A549 (cell line): Measurements from ENCODE around the gene TMCC3. TPM values are rescaled to one million over a fixed set of nuclear protein-coding genes. Genes with fewer than 3 reads are reported as not detected.

ENCODE experiments used
- ATAC-seq, 2 experiments: fragments of 200-7000 bp in 1 of 2; fragments of >200 bp in 1 of 2; cut with Nextera tagmentation in 1 of 2; cut with Tn5 transposase in 1 of 2; 3 replicates each; pipeline versions ENCODE4 v1.8.0 to v1.9.1; 2018 to 2020; ENCODE audit warnings: mild to moderate bottlenecking in 1 of 2, moderate library complexity in 1 of 2
- CTCF ChIA-PET: fragments of 300-600 bp; sonication (Branson Sonifier 250); formaldehyde crosslinking; extraction: SDS; loops from one replicate; lab custom pipeline; 2021; ENCODE audit warnings: antibody characterized with exemption, inconsistent platforms; lab: Yijun Ruan, JAX
- POLR2A ChIA-PET: fragments of 350-600 bp; formaldehyde crosslinking; extraction: SDS; loops from one replicate; lab custom pipeline; 2021; ENCODE audit warnings: antibody characterized with exemption, inconsistent platforms; lab: Yijun Ruan, JAX
- DNase-seq, 2 experiments: peaks; one replicate each; pipeline versions ENCODE4 v3.0.0 to v3.0.0-alpha.2; 2011 to 2016; ENCODE audit warnings: low read depth in 1 of 2, low spot score in 1 of 2
- FAIRE-seq: peaks from 2 replicates; lab custom pipeline; 2011; peaks lifted over from hg19 to GRCh38; lab: Jason Lieb, UNC
- H3K27ac ChIP-seq, 2 experiments: fragments of >200 bp; sonication (Bioruptor Twin); formaldehyde crosslinking; 3 replicates each; pipeline ENCODE4 v1.5.1; 2016 to 2017
- H3K4me1 ChIP-seq: fragments of >200 bp; sonication (Bioruptor Twin); formaldehyde crosslinking; 3 replicates; pipeline ENCODE4 v1.6.1; 2016
- H3K4me2 ChIP-seq: fragments of >200 bp; sonication (Bioruptor Twin); formaldehyde crosslinking; 3 replicates; pipeline ENCODE4 v1.6.1; 2016
- H3K4me3 ChIP-seq: fragments of >200 bp; sonication (Bioruptor Twin); formaldehyde crosslinking; 3 replicates; pipeline ENCODE4 v1.5.1; 2016
- H3K9me3 ChIP-seq: fragments of >200 bp; sonication (Bioruptor Twin); formaldehyde crosslinking; 3 replicates; pipeline ENCODE4 v1.6.1; 2016
- CBX8 ChIP-seq: fragments of 200-600 bp; sonication (generic); IDR thresholded peaks from 2 replicates; pipeline ENCODE4 v1.6.1; 2016
- EP300 ChIP-seq, 2 experiments: fragments of >200 bp; sonication (Bioruptor Twin); formaldehyde crosslinking; IDR thresholded peaks; 2 replicates in 1 of 2; 3 replicates in 1 of 2; pipeline ENCODE4 v1.6.1; 2016 to 2017
- ESRRA ChIP-seq: fragments of 150-350 bp; IDR thresholded peaks from 2 replicates; pipeline ENCODE4 v1.6.1; 2014; ENCODE audit warnings: mild to moderate bottlenecking, low read length, borderline replicate concordance
- FOXS1 ChIP-seq: fragments of 250-450 bp; sonication (Bioruptor Pico); IDR thresholded peaks from 2 replicates; pipeline ENCODE4 v1.5.0; 2020; ENCODE audit warnings: mild to moderate bottlenecking, moderate library complexity
- HDAC2 ChIP-seq: fragments of 200-600 bp; sonication (generic); IDR thresholded peaks from 2 replicates; pipeline ENCODE4 v1.6.1; 2016
- HEYL ChIP-seq: fragments of 250-450 bp; sonication (Bioruptor Pico); IDR thresholded peaks from 2 replicates; pipeline ENCODE4 v1.8.0; 2021; ENCODE audit warnings: mild to moderate bottlenecking, moderate library complexity
- HOXA7 ChIP-seq: fragments of 250-450 bp; sonication (Bioruptor Pico); IDR thresholded peaks from 2 replicates; pipeline ENCODE4 v1.5.0; 2020; ENCODE audit warnings: mild to moderate bottlenecking, moderate library complexity
- JUN ChIP-seq, 2 experiments: fragments of >200 bp; sonication (Bioruptor Twin); formaldehyde crosslinking; IDR thresholded peaks; 2 replicates in 1 of 2; 3 replicates in 1 of 2; pipeline ENCODE4 v1.6.1; 2016 to 2017
- JUNB ChIP-seq: fragments of >200 bp; sonication (Bioruptor Twin); formaldehyde crosslinking; IDR thresholded peaks from 2 replicates; pipeline ENCODE4 v1.6.1; 2016
- KDM1A ChIP-seq: fragments of 200-600 bp; sonication (generic); IDR thresholded peaks from 2 replicates; pipeline ENCODE4 v1.6.1; 2016; ENCODE audit warnings: low read depth, mild to moderate bottlenecking
- KDM5A ChIP-seq: fragments of 200-600 bp; sonication (generic); IDR thresholded peaks from 2 replicates; pipeline ENCODE4 v1.6.1; 2016; ENCODE audit warnings: antibody characterized with exemption, mild to moderate bottlenecking
- MAFK ChIP-seq: fragments of 450-650 bp; IDR thresholded peaks from 2 replicates; pipeline ENCODE4 v1.6.1; 2014; ENCODE audit not compliant: partially characterized antibody
- MAZ ChIP-seq: fragments of 150-350 bp; IDR thresholded peaks from 2 replicates; pipeline ENCODE4 v1.6.1; 2014; ENCODE audit warnings: antibody characterized with exemption, low read depth, low read length, borderline replicate concordance
- MYC ChIP-seq: IDR thresholded peaks from 2 replicates; pipeline ENCODE4 v1.6.1; 2012; ENCODE audit warnings: mild to moderate bottlenecking, inconsistent platforms, low read length, improper control_type of control experiment, borderline replicate concordance
- RAD21 ChIP-seq, 2 experiments: fragments of >200 bp in 1 of 2; sonication (Bioruptor Twin) in 1 of 2; formaldehyde crosslinking in 1 of 2; IDR thresholded peaks in 1 of 2; conservative IDR thresholded peaks in 1 of 2; 2 replicates in 1 of 2; 3 replicates in 1 of 2; pipeline ENCODE4 v1.6.1; 2012 to 2018; ENCODE audit warnings: inconsistent platforms in 1 of 2
- RFX5 ChIP-seq: fragments of 450-650 bp; IDR thresholded peaks from 2 replicates; pipeline ENCODE4 v1.7.1; 2014; ENCODE audit warnings: antibody characterized with exemption, mild to moderate bottlenecking, moderate library complexity
- RNF2 ChIP-seq: fragments of 200-600 bp; sonication (generic); IDR thresholded peaks from 2 replicates; pipeline ENCODE4 v1.6.1; 2016; ENCODE audit warnings: low read depth, mild to moderate bottlenecking, antibody characterized with exemption, moderate library complexity, borderline replicate concordance
- SREBF2 ChIP-seq: fragments of 450-650 bp; IDR thresholded peaks from 2 replicates; pipeline ENCODE4 v1.6.1; 2014; ENCODE audit warnings: mild to moderate bottlenecking, moderate library complexity
- TFCP2L1 ChIP-seq: fragments of 250-450 bp; sonication (Bioruptor Pico); IDR thresholded peaks from 2 replicates; pipeline ENCODE4 v1.5.0; 2021; ENCODE audit warnings: mild to moderate bottlenecking
- WGBS: methylation state at CpG from one replicate; pipeline ENCODE4 v1.1.6; 2017; ENCODE audit errors: missing lambda C conversion rate; 5-methylcytosine and 5-hydroxymethylcytosine counted together
- polyA plus RNA-seq, 4 experiments: library from polyadenylated mRNA; depleted of rRNA in 3 of 4; stranded (reverse); fragments of >200 nt; fragmentation: RNase III in 1 of 4; extraction: RNeasy Plus Mini Kit Qiagen cat#74134 plus additional on column Dnase treatment in 1 of 4; gene quantifications; 2 replicates in 3 of 4; 3 replicates in 1 of 4; pipeline ENCODE4 v1.2.3, GENCODE V29; 2011 to 2017
- TF ChIP-seq, protein P1 (sequence below): fragments of >200 bp; sonication (Bioruptor Twin); formaldehyde crosslinking; IDR thresholded peaks from 2 replicates; pipeline ENCODE4 v1.6.1; 2016
- TF ChIP-seq, protein P2 (sequence below): IDR thresholded peaks from 2 replicates; pipeline ENCODE4 v1.6.1; 2012
- TF ChIP-seq, protein P3 (sequence below): fragments of >200 bp; sonication (Bioruptor Twin); formaldehyde crosslinking; IDR thresholded peaks from 3 replicates; pipeline ENCODE4 v1.6.1; 2016
- TF ChIP-seq, protein P4 (sequence below): fragments of 450-650 bp; IDR thresholded peaks from 2 replicates; pipeline ENCODE4 v1.6.1; 2014; ENCODE audit warnings: antibody characterized with exemption

TMCC3 gene
- polyA plus RNA-seq, 2 of the 4 experiments (the other 2 are of a cell fraction) = 0.50 to 0.62 TPM

DNA sequence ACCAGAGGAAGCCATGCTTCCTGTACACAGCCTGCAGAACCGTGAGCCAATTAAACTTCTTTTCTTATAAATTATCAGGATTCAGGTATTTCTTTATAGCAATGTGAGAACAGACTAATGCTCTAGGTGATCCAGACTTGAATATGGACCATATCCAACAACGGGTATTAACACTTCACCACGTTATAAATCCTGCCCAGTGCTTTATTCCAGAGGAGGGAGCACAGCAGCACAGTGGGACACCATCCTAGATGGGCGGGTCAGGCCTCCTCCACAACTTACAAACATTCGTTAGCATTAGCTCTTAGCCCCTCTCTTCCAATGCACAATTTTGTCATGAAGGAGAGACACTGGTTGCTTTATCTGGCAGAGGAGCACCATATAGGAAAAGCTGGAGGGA lies 66.0 kb downstream of the TMCC3 start:
- no peak overlapping the region for H3K4me3 ChIP-seq
- TF ChIP-seq FOXS1 (no peak), EP300 (IDR thresholded peaks at IDR 0.05) (no peak), CBX8 (no peak), HDAC2 (no peak)
- ChIA-PET POLR2A (no interaction called here), CTCF (no interaction called here)
- no peak overlapping the region for H3K27ac ChIP-seq
- no peak for FAIRE-seq
- WGBS = 40% methylated on average over 5 of the region's 5 CpGs
- no peak overlapping the region for H3K4me2 ChIP-seq
- no peaks in the 10 kb centered on the region for H3K9me3 ChIP-seq
- no peak for ATAC-seq
- H3K4me1 ChIP-seq = no peaks in the 10 kb centered on the region
- no peak for DNase-seq

DNA sequence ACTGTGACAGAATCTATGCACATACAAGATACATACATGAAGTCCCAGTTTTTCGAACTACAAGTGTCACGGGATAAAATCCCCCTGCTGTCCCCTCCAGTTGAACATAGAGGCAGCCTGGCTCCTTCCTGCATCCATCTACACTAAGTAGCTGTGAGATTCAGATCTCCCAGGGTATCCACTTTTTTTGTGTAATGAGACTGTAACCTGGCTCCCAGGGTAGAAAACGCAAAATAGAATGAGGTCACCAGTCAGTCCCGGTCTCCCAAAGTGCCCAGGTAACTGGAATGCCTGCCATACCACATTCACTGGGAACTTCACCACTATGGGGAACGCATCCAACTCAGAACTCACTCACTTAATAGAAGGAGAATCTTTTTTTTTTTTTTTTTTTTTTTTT lies 67.8 kb downstream of the TMCC3 start:
- POLR2A ChIA-PET = no interaction called here
- Histone ChIP-seq H3K27ac (no peak overlapping the region), H3K4me3 (no peak overlapping the region), H3K9me3 (no peaks in the 10 kb centered on the region), H3K4me1 (no peaks in the 10 kb centered on the region), H3K4me2 (no peak overlapping the region)
- ATAC-seq (no peak), DNase-seq (no peak), FAIRE-seq (no peak)
- TF ChIP-seq, protein P1, sequence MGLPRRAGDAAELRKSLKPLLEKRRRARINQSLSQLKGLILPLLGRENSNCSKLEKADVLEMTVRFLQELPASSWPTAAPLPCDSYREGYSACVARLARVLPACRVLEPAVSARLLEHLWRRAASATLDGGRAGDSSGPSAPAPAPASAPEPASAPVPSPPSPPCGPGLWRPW = no peak
- TF ChIP-seq TFCP2L1 (CRISPR knock-in tag) (no peak), RNF2 (no peak), RAD21 (conservative IDR thresholded peaks at IDR 0.05 in 1 of 2, IDR thresholded peaks at IDR 0.05 in 1 of 2) (no peak), MYC (no peak), RFX5 (no peak), KDM5A (no peak)
- CTCF ChIA-PET = no interaction called here
- WGBS = 64% methylated on average over 5 of the region's 5 CpGs

DNA sequence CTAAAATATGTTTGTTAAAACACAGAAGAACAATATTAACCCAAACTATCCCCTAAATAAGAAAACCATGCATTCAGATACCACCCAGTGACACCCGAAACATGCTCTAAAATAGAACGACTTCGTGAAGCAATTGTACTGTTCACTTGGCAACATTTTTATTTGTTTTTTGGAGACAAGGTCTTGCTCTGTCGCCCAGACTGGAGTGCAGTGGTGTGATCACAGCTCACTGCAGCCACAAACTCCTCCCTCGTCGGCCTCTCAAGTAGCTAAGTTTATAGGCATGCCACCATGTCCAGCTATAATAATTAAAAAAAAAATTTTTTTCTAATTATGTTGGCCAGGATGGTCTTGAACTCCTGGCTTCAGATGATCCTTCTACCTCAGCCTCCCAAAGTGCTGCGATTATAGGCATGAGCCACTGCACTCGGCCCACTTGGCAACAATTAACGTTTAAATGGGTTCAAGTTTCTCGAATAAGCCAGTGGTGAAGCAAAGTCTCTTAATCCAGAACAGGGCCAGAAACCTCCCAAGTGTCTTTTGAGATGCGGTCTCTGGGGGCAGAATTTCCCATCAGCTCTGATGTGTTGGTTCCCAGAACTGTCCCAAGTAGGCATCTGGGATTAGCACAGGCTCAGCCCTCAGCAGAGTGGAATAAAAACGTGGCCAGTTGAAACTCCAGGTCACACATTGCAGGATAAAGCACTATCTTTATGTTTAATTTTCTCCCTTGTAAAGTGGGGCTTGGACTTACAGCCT lies 74.5 kb downstream of the TMCC3 start:
- no peak overlapping the region for H3K27ac ChIP-seq
- H3K4me2 ChIP-seq = no peak overlapping the region
- DNase-seq = no peak
- CTCF ChIA-PET = interaction anchor here (0.9 kb wide), 1 partner anchor 61 kb away, joined by 3 read pairs; no protein-coding TSS in a partner anchor
- no peaks in the 10 kb centered on the region for H3K9me3 ChIP-seq
- TF ChIP-seq HOXA7 (CRISPR knock-in tag) (no peak), RAD21 (conservative IDR thresholded peaks at IDR 0.05 in 1 of 2, IDR thresholded peaks at IDR 0.05 in 1 of 2) (no peak), MAFK (no peak), JUN (IDR thresholded peaks at IDR 0.05) (no peak), RNF2 (no peak), SREBF2 (no peak), CBX8 (no peak)
- TF ChIP-seq, protein P2, sequence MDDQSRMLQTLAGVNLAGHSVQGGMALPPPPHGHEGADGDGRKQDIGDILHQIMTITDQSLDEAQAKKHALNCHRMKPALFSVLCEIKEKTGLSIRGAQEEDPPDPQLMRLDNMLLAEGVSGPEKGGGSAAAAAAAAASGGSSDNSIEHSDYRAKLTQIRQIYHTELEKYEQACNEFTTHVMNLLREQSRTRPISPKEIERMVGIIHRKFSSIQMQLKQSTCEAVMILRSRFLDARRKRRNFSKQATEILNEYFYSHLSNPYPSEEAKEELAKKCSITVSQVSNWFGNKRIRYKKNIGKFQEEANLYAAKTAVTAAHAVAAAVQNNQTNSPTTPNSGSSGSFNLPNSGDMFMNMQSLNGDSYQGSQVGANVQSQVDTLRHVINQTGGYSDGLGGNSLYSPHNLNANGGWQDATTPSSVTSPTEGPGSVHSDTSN = no peak
- TF ChIP-seq, protein P3, sequence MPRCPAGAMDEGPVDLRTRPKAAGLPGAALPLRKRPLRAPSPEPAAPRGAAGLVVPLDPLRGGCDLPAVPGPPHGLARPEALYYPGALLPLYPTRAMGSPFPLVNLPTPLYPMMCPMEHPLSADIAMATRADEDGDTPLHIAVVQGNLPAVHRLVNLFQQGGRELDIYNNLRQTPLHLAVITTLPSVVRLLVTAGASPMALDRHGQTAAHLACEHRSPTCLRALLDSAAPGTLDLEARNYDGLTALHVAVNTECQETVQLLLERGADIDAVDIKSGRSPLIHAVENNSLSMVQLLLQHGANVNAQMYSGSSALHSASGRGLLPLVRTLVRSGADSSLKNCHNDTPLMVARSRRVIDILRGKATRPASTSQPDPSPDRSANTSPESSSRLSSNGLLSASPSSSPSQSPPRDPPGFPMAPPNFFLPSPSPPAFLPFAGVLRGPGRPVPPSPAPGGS = no peak
- TF ChIP-seq, all 56 proteins: peak for 0
- ATAC-seq = peak; percentile 30 to 37; a peak in 2 of 6 replicates
- 67% methylated on average over 12 of the region's 12 CpGs for WGBS
- FAIRE-seq = no peak
- Histone ChIP-seq H3K4me3 (no peak overlapping the region), H3K4me1 (peaks cover 11% of the 10 kb centered on the region)
- POLR2A ChIA-PET = no interaction called here

DNA sequence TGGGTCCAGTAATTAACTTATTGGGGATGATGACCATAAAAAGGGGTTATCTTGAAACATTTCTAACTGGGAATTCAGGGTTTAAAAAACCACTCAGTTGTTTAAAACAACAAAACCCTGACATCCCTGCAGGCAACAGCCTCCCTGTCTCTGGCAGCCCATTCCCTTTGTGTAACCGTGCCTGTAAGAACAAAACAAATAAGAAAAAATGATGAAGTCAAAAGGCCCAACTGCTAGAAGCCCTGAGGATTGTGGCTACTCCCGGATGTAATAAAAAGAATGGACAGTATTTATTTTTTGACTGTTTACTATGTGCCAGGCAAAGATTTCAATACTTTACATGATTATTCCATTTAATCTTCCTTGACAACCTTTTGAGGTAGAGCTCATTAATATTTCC lies 75.3 kb downstream of the TMCC3 start:
- no peak overlapping the region for H3K4me3 ChIP-seq
- H3K4me2 ChIP-seq = no peak overlapping the region
- DNase-seq (no peak), FAIRE-seq (no peak), ATAC-seq (no peak)
- H3K4me1 ChIP-seq = peaks cover 17% of the 10 kb centered on the region
- no peaks in the 10 kb centered on the region for H3K9me3 ChIP-seq
- ChIA-PET CTCF (interaction anchor here (0.9 kb wide), 1 partner anchor 60 kb away, joined by 3 read pairs; no protein-coding TSS in a partner anchor), POLR2A (no interaction called here)
- no peak overlapping the region for H3K27ac ChIP-seq
- 53% methylated on average over 2 of the region's 2 CpGs for WGBS
- TF ChIP-seq, protein P2 = no peak
- TF ChIP-seq MAFK = no peak
- TF ChIP-seq, protein P3 = no peak
- TF ChIP-seq MAZ = no peak
- no peak for TF ChIP-seq RAD21 (conservative IDR thresholded peaks at IDR 0.05 in 1 of 2, IDR thresholded peaks at IDR 0.05 in 1 of 2)
- TF ChIP-seq KDM1A = no peak
- no peak for TF ChIP-seq TFCP2L1 (CRISPR knock-in tag)
- no peak for TF ChIP-seq HEYL (CRISPR knock-in tag)
- TF ChIP-seq JUNB = no peak
- TF ChIP-seq ESRRA = no peak
- TF ChIP-seq HDAC2 = no peak
- TF ChIP-seq RNF2 = no peak
- TF ChIP-seq EP300 (IDR thresholded peaks at IDR 0.05) = no peak
- TF ChIP-seq, protein P4, sequence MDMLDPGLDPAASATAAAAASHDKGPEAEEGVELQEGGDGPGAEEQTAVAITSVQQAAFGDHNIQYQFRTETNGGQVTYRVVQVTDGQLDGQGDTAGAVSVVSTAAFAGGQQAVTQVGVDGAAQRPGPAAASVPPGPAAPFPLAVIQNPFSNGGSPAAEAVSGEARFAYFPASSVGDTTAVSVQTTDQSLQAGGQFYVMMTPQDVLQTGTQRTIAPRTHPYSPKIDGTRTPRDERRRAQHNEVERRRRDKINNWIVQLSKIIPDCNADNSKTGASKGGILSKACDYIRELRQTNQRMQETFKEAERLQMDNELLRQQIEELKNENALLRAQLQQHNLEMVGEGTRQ = no peak
